Measurements from ENCODE around the gene GNAQ.

GRCh38 chr9:78047106-78047505 lies 15.5 kb upstream of the GNAQ start:
- no peak for TF ChIP-seq CTCF (IDR thresholded peaks at IDR 0.05)
- no peak for TF ChIP-seq POLR2A (IDR thresholded peaks at IDR 0.05; ENCODE audit: low read length)
- TF ChIP-seq SMC3 (IDR thresholded peaks at IDR 0.05), result no peak
- no peak for TF ChIP-seq HMGXB4 (CRISPR knock-in tag; IDR thresholded peaks at IDR 0.05; ENCODE audit: borderline replicate concordance)
- TF ChIP-seq KDM5A (IDR thresholded peaks at IDR 0.05), result no peak
- no peak for TF ChIP-seq KDM1A (IDR thresholded peaks at IDR 0.05; ENCODE audit: low read depth)
- no peak for TF ChIP-seq RCOR1 (IDR thresholded peaks at IDR 0.05; ENCODE audit: low read depth, low read length)
